Left cardiac atrium (tissue), 4 donors: ENCODE results near the gene TAF6. TPM values are rescaled to one million over a fixed set of nuclear protein-coding genes. Genes with fewer than 3 reads are reported as not detected.
A peak's percentile ranks its signal among the peaks of the same experiment; 100 is the strongest.

ENCODE experiments used
- ATAC-seq, 2 donors: fragments of 200-7000 bp; cut with Tn5 transposase; one replicate each; pipeline ENCODE4 v1.9.1; 2020; ENCODE audit warnings: mild to moderate bottlenecking in 2 of 2, moderate library complexity in 2 of 2
- DNase-seq: peaks from one replicate; pipeline ENCODE4 v3.0.0-alpha.2; 2020
- intact Hi-C, 2 donors: fragments of 100-400 bp; cut with DNase I; formaldehyde crosslinking; loops; one replicate each; pipeline versions ENCODE4 v1.14.1 to v1.15.1; 2022 to 2023
- total RNA-seq, 2 donors: library from RNA; stranded (reverse); fragmentation: NEBNext Ultra II Directional; extraction: Animal tissue kit (Norgen Biotek cat#: 25700); gene quantifications; one replicate each; pipeline ENCODE4 v1.2.1, GENCODE V29; 2021
- donor health status: DM: no; HTN: yes; CAD: no.
- donor health status: DM: no; HTN: yes; CAD: no; lungs with severe emphysema.
- donor health status: DM: yes; HTN: yes; CAD: no.
- donor health status: Dilated cardiomyopathy.

TAF6 gene
- total RNA-seq, 2 donors from 2014 or later = 29.1 to 30.6 TPM

DNA sequence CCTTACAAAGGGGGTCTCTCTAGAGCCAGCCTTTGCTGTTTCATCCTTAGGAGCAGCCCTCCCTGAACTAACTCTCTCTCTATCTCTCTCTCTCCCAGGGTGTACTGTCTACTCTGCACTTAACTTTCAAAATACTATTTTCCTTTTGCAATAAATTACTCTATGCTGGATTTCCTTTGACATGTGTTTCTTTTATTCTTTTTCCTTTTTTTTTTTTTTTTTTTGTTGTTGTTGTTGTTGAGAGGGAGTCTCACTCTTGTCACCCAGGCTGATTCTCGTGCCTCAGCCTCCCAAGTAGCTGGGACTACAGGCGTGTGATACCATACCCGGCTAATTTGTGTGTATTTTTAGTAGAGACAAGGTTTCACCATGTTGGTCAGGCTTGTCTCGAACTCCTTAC, 36.2 kb downstream of the TAF6 start:
- intact Hi-C loops = loop anchor here in 1 of 2 donors (5.0 kb wide), 2 partner anchors 66 to 91 kb away; partner anchors contain the start of gene ZKSCAN1
- DNase-seq (no peak), ATAC-seq (no peak)

DNA sequence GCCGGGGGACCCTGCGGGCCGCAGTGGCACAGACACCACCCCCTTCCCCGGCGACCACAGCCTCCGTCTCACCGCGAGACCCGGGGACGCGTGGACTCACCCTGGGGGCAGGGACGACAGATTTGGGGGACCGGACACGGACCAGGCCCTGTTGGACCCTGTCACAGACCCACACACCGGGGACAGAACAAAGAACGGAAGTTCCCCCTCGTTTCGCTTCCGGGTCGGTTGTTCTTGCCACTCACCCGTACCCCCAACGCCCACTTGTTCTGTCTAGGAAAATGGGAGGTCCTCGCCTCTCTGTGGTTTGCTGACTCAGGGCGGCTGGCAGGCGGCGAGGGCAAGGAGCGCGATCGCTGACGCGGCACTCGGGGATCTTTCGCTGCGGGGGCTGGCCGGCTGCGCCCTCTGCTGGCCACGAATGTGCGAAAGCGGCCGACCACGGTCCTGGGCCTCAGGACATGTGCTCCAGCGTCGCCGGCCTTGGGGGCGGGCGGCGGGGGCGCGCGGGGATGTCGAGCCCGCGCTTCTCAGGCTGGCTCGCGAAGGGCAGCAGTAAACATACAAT, 37.5 kb downstream of the TAF6 start, which contains the start of gene ZNF3:
Gene ZNF3, minus strand, starts transcription at position 189 of the 568 bp plus-strand sequence. CDS start 4,366 bp downstream, outside the sequence.
- peak; percentile 98 for DNase-seq
- ATAC-seq = peak; percentile 96 to 98
- intact Hi-C loops = loop anchor here in 1 of 2 donors (5.0 kb wide), 2 partner anchors 64 to 89 kb away; partner anchors contain the start of gene ZKSCAN1

DNA sequence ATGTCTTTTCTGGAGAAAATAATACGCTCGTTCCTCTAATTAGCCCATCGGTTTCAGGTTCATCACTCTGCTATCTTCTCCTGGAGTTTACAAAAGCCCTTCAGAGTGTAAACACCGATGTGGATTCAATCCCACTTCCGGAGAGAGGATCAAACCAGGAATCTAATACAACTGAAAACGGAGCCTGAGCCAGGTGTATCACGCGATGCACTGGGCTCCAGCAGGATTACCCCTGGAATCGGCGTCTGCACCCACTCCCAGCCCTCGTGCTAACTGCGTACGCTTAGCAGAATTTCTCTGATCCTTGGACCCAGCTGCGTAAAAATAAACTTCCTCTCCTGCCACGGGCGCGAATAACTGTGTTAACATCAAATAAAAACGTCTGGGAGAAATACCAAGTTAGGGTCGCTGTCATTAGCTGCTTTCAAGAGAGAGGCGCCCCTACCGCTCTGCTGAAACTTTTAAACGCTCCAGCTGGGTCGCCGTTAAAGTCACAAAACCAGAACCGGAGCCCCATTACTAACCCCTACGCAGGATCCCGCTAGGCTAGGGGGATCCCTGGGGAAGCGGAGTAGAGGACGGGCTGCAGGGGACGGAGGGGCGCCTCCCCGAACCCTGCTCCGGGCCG, 38.1 kb downstream of the TAF6 start:
- ATAC-seq = no peak
- intact Hi-C loops = loop anchor here in 1 of 2 donors (5.0 kb wide), 2 partner anchors 64 to 89 kb away; partner anchors contain the start of gene ZKSCAN1

DNA sequence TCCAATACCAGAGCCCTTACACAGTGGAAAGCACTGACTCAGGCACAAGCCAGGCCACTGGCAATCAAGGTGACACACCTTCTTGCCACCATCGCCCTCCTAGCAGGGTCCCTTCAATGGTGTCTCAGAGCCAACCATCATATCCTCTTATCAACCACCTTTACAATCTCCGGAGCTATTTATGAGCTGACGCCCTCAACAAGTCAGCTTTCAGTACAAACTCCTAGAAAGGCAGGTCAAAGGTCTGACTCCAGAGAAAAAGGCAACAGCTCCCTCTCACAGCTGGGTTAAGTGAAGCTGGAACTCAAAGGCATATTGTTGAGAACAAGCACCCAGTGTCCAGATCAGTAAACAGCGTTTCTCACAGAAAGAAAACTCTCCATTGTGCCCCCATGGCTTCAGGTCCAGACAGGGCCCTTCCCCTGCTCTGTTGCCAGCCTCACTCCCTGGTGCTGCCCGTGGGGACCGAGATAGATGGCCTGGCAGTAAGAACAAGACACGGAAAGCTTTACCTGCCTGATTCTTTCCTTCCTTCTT, 40.1 kb downstream of the TAF6 start:
- intact Hi-C loops = no loop called here

More for the DNA sequence above, 38.1 kb downstream of the TAF6 start:
- DNase-seq = no peak

DNA sequence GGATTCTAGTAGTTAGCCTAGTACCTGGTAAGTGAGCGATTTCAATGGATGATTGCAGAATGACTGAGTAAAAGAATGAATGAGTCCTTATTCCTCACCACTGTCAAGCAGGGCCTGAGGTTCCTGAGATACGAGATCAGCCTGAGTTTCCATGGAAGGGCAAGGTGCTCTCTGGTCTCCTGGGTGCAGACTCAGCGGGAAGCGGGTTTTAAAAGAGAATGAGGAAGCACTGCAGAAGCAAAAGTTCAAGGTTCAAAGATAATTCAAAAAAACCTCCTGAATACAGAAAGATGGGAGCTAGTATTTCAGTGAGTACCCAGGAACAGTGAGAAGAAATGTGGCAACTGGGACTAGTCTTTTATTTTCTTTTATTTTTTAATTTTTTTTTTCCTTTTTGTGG, 42.0 kb downstream of the TAF6 start:
- intact Hi-C loops = no loop called here
- DNase-seq (no peak), ATAC-seq (no peak)

More for the DNA sequence above, 40.1 kb downstream of the TAF6 start:
- no peak for ATAC-seq
- no peak for DNase-seq

DNA sequence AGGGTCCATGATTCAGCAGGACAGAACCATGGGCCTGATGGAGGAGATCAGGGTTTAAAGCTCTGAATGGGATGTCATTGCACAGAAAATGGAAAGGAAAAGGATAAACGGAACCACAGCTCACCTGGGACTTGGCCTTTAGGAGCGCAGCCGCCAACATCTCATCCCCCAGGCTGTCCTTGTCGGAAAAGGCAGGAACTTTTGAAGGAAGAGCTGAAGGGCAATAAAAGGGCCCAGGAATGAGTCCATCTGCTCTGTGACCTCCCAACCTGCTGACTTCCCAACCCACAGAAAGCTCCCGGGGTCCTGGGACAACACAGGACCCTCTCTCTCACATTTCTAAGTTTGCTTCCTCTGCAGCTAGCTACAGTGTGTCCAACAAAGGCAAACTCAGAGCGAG, 43.7 kb downstream of the TAF6 start:
- DNase-seq = no peak
- intact Hi-C loops = no loop called here
- no peak for ATAC-seq

DNA sequence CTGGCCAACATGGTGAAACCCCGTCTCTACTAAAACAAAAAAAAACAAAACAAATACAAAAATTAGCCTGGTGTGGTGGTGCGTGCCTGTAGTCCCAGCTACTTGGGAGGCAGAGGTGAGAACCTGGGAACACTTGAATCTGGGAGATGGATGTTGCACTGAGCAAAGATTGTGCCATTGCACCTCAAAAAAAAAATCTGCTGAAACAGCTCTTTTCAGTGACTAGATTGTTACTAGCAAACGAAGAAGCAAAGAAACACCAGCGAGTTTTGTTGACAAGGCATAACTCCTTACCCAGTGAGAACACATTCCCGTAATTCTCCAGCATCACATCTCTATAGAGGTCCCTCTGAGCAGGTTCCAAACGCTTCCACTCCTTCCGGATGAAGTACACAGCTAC, 44.3 kb downstream of the TAF6 start:
- intact Hi-C loops = no loop called here
- no peak for DNase-seq
- ATAC-seq = no peak

DNA sequence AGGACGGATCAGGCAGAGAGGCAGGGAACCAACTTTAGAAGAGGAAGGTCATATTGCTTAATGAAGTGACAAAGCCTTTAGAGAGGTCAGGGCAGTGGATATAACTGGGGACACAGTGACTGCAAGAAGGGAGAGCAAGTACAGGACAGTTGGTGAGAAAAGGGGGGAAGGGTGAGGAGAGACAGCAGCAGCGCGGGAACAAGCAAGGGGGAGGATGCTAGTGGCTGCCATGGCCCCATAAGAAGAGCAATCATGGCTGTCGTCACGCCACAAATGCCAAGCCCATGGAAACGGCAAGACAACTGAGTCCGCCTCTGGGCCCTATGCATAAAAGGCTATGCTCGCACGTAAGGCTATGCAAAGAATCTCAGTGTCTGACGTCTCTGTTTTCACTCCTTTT, 46.7 kb downstream of the TAF6 start:
- ATAC-seq (no peak), DNase-seq (no peak)
- intact Hi-C loops = no loop called here

DNA sequence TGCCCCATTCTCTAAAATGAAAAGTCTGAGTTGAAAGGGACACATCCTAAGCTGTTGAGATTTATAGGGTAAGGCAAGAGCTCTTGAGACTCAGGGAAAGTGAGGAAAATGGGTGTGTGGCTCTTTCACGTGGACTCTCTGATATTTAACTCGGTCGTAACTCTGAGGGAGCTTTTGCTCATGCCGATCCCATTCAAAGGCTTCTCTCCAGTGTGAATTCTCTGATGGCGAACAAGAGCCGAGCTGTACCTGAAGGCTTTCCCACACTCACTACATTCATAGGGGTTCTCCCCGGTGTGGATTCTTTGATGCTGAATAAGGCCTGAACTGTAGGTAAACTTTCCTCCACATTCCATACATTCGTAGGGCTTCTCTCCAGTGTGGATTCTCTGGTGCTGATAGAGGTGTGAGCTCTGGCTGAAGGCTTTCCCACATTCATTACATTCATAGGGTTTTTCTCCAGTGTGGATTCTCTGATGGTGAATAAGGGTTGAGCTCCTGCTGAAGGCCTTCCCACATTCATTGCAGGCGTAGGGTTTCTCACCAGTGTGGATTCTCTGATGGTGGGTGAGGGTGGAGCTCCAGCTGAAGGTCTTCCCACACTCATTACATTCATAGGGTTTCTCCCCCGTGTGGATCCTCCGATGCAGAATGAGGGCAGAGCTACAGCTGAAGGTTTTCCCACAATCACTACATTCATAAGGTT, 48.0 kb downstream of the TAF6 start:
- no peak for ATAC-seq
- no peak for DNase-seq
- intact Hi-C loops = no loop called here

DNA sequence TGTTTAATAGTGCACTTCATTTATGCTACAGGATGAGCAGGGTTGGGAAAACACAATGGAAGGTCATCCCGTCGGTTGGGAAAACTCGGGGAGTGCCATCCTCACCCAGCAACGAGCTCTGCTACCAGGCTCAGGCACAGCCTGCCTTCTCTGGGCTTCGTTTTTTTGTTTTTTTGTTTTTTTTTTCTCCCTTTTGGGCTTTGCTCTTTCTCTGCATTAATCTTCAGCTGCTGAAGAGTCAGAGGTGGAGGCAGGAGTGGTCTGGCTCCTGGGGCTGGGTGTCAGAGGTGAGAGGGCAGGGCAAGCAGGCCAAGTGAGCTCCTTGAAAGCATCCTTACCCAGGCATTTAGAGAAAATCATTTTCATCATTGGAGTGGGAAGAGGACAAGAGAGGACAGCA, 49.2 kb downstream of the TAF6 start:
- intact Hi-C loops = no loop called here
- ATAC-seq (no peak), DNase-seq (no peak)

DNA sequence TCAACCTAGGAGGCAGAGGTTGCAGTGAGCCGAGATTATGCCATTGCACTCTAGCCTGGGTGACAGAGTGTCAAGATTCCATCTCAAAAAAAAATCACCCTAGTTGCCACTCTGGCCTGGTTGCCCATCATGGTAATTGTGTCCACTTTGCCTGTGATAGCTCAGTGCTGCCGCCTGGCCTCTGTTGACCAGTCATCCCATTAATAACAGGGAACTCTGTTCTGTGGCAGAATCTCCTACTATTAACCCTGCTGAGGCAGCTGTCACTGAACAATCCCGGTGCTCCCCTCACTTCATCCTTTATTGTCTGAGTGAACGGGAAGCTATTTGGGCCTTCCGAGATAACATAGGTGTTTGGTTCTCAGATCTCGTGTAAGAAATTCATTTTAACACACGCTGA, 52.2 kb downstream of the TAF6 start:
- intact Hi-C loops = no loop called here
- DNase-seq (no peak), ATAC-seq (no peak)

DNA sequence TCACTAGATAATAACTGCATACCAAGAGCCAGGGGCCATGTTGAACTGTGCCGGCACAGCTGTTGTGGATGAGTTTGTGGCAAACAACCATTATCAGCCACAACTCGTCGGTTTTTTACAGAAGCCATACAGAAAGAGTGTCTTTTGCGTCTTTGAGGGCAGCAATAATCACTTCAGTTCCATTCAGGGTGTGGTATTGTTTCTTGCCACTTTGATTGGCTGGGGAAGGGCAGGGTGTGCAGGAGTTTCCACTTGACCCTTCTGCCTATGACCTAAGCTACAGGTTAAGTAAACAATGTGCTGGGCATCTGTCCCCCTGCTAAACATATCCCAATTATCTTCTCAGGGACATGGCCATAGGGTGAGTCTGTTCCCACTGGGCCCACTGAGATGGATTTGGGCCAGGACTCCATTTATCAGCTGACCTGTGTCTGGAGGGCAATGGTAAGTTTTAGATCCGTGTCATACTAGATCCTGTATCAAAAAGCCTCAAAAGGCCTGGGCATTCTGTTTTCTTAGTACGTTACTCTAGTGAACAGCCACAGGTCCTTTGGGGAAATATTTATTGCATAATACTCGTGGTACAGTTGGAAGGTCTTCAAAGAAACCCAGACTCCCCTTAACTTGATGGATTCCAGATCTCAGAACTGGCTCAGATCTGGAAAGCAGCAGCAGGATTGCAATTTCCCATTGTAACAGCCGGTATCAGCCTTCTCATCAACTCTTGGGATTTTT, 53.5 kb downstream of the TAF6 start:
- DNase-seq (no peak), ATAC-seq (peak; percentile 67 to 72)
- intact Hi-C loops = no loop called here

DNA sequence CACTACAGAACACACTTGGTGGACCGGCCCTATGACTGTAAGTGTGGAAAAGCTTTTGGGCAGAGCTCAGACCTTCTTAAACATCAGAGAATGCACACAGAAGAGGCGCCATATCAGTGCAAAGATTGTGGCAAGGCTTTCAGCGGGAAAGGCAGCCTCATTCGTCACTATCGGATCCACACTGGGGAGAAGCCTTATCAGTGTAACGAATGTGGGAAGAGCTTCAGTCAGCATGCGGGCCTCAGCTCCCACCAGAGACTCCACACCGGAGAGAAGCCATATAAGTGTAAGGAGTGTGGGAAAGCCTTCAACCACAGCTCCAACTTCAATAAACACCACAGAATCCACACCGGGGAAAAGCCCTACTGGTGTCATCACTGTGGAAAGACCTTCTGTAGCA, 55.0 kb downstream of the TAF6 start:
- DNase-seq (no peak), ATAC-seq (no peak)
- intact Hi-C loops = no loop called here

DNA sequence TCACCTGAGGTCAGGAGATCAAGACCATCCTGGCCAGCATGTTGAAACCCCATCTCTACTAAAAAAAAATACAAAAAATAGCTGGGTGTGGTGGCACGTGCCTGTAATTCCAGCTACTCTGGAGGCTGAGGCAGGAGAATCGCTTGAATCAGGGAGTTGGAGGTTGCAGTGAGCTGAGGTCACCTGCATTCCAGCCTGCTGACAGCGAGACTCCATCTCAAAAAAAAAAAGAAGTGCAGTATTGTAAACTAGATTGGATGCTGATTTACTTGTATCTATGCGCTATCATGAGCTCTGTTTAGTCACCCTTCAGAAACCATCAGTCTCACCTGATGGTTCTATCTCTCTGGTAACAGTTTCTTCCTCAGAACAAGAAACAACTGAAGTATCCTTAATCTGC, 55.8 kb downstream of the TAF6 start:
- DNase-seq = no peak
- no peak for ATAC-seq
- intact Hi-C loops = no loop called here

DNA sequence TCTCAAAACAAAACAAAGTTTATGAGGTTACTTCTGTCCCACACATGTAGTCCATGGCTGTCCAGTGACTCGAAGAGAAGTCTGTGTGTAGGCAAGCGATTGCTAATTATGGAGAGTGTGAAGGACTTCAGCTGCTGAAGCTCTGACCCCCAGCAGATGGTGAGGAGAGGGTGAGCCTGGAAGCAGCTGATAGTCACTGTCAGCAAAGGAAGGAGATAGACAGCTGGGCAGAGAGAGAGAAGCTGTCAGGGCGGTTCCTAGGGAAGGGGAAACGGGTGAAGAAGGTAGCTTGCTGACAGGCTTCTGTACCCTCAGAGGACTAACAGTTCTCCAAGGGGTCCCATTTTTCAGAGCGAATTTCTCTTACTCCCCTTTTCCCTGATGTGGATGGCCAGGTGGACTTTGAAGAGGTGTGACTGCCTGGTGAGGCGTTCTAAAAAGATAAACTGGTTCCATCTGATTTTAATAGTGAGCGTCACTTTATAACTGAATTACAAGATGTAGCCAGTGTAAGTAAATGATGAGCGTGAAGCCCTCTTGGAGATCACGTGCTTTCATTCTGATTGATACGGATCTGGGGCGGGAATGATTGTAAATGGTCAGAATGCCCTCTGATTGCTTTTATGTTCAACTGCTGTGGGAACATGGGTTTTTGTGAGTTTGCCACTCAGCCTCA, 57.5 kb downstream of the TAF6 start:
- ATAC-seq (no peak), DNase-seq (no peak)
- intact Hi-C loops = no loop called here

DNA sequence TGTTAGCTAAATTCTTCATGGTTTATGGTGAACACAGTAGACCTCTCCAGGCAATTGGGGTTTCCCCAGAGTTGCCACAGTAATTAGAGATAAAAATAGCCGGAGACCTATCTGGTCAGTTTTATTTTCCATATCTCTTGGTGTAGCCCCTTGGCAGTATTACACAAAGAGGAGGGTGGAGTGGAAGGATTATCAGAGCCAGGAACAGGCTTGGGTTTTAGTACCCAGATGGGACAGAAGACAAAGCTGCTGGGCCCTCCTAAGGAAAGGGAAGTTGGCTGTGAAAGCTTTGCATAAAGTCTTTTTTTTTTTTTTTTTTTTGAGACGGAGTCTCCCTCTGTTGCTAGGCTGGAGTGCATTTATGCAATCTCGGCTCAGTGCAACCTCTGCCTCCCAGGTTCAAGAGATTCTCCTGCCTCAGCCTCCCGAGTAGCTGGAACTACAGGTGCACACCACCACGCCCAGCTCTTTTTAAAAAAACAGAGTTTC, 59.9 kb downstream of the TAF6 start:
- intact Hi-C loops = no loop called here
- ATAC-seq (no peak), DNase-seq (no peak)
